Bronchial epithelial cell (primary cell): ENCODE data around the gene USH2A. TPM values are rescaled to one million over a fixed set of nuclear protein-coding genes. Genes with fewer than 3 reads are reported as not detected.

Experiments
- DNase-seq: peaks from one replicate; pipeline ENCODE4 v3.0.0-alpha.2; 2010; ENCODE audit warnings: low read depth
- FAIRE-seq: peaks from 2 replicates; lab custom pipeline; 2011; peaks lifted over from hg19 to GRCh38; lab: Jason Lieb, UNC
- H3K27me3 ChIP-seq: 2 replicates; pipeline ENCODE4 v1.5.1; 2011; ENCODE audit warnings: low read length; ENCODE audit not compliant: control insufficient read depth, insufficient read depth
- H3K36me3 ChIP-seq: 2 replicates; pipeline ENCODE4 v1.5.1; 2011; ENCODE audit warnings: low read length; ENCODE audit not compliant: control insufficient read depth, insufficient read depth
- H3K4me3 ChIP-seq: 2 replicates; pipeline ENCODE4 v1.5.1; 2011; ENCODE audit warnings: mild to moderate bottlenecking, low read depth, low read length, control low read depth
- CTCF ChIP-seq: IDR thresholded peaks from 2 replicates; pipeline ENCODE4 v1.5.1; 2011; ENCODE audit warnings: mild to moderate bottlenecking, moderate library complexity, low read length, control low read depth, inconsistent platforms; ENCODE audit not compliant: insufficient read depth, severe bottlenecking
- total RNA-seq: library from RNA; depleted of rRNA; stranded (reverse); fragments of >200 nt; gene quantifications from 2 replicates; pipeline ENCODE4 v1.2.1, GENCODE V29; 2014

The USH2A gene
- total RNA-seq, 1 donor from 2014 or later: not detected

- FAIRE-seq (no peak), DNase-seq (peak; percentile 68)
- TF ChIP-seq CTCF: no peak
- no peaks in the 10 kb centered on the region for H3K27me3 ChIP-seq
- no peaks in the 10 kb centered on the region for H3K36me3 ChIP-seq
- no peak overlapping the region for H3K4me3 ChIP-seq
These were observed 108.7 kb downstream of the USH2A start for GRCh38 chr1:216314379-216315095.

- H3K27me3 ChIP-seq: no peaks in the 10 kb centered on the region
- TF ChIP-seq CTCF: peak; percentile 75
- H3K4me3 ChIP-seq: no peak overlapping the region
- H3K36me3 ChIP-seq: no peaks in the 10 kb centered on the region
- FAIRE-seq: no peak
- peak; percentile 50 for DNase-seq
These were observed 112.5 kb downstream of the USH2A start for GRCh38 chr1:216310776-216311175.

- DNase-seq (no peak), FAIRE-seq (no peak)
- no peak for TF ChIP-seq CTCF
- H3K36me3 ChIP-seq: no peaks in the 10 kb centered on the region
- H3K4me3 ChIP-seq: no peak overlapping the region
- no peaks in the 10 kb centered on the region for H3K27me3 ChIP-seq
These were observed 116.4 kb downstream of the USH2A start for GRCh38 chr1:216306830-216307229.

- DNase-seq (no peak), FAIRE-seq (no peak)
- Histone ChIP-seq H3K36me3 (no peaks in the 10 kb centered on the region), H3K4me3 (no peak overlapping the region), H3K27me3 (no peaks in the 10 kb centered on the region)
- TF ChIP-seq CTCF: no peak
These were observed 119.6 kb downstream of the USH2A start for GRCh38 chr1:216303690-216304089.

- FAIRE-seq: no peak
- no peak for TF ChIP-seq CTCF
- no peak overlapping the region for H3K4me3 ChIP-seq
- H3K27me3 ChIP-seq: no peaks in the 10 kb centered on the region
- H3K36me3 ChIP-seq: no peaks in the 10 kb centered on the region
- peak; percentile 72 for DNase-seq
These were observed 129.6 kb downstream of the USH2A start for GRCh38 chr1:216293683-216294082.

- TF ChIP-seq CTCF: no peak
- no peak for FAIRE-seq
- H3K36me3 ChIP-seq: no peaks in the 10 kb centered on the region
These were observed 133.2 kb downstream of the USH2A start for GRCh38 chr1:216290074-216290473.

More at GRCh38 chr1:216290074-216290473, 133.2 kb downstream of the USH2A start:
- no peak overlapping the region for H3K4me3 ChIP-seq
- DNase-seq: no peak
- H3K27me3 ChIP-seq: no peaks in the 10 kb centered on the region
